Measurements from ENCODE around the gene CACFD1. TPM values are rescaled to one million over a fixed set of nuclear protein-coding genes. Genes with fewer than 3 reads are reported as not detected.
A peak's percentile ranks its signal among the peaks of the same experiment; 100 is the strongest.

CACFD1 gene
- 2.5 TPM in 2 replicates for total RNA-seq (2014; rRNA removed; shearing (Covaris generic))

GRCh38 chr9:133459476-133460404, at the start of gene CACFD1:
Gene CACFD1 (plus strand): TSS chr9:133459978. CDS start chr9:133460067, 89 bp downstream.
- DNase-seq (ENCODE audit: low spot score), result peak; percentile 88

GRCh38 chr9:133415170-133415569, 44.6 kb upstream of the CACFD1 start:
- DNase-seq (ENCODE audit: low spot score), result no peak

GRCh38 chr9:133417541-133418461, 42.0 kb upstream of the CACFD1 start, which contains the start of gene REXO4:
Gene REXO4 (minus strand): TSS chr9:133418010. CDS start chr9:133417844, 166 bp downstream.
- peak; percentile 73 for DNase-seq (ENCODE audit: low spot score)

- DNase-seq (ENCODE audit: low spot score), result no peak
Measured at GRCh38 chr9:133419005-133419404, 40.8 kb upstream of the CACFD1 start.

- DNase-seq (ENCODE audit: low spot score), result no peak
Measured at GRCh38 chr9:133420392-133420827, 39.4 kb upstream of the CACFD1 start.

- no peak for DNase-seq (ENCODE audit: low spot score)
Measured at GRCh38 chr9:133421615-133422542, 37.9 kb upstream of the CACFD1 start, which contains the start of gene ADAMTS13. Gene ADAMTS13 (plus strand): TSS chr9:133422367. CDS start chr9:133422444, 77 bp downstream.

- DNase-seq (ENCODE audit: low spot score), result peak; percentile 72
Measured at GRCh38 chr9:133423216-133423615, 36.6 kb upstream of the CACFD1 start.

GRCh38 chr9:133424187-133424586, 35.6 kb upstream of the CACFD1 start:
- DNase-seq (ENCODE audit: low spot score), result no peak

GRCh38 chr9:133425049-133425632, 34.6 kb upstream of the CACFD1 start:
- DNase-seq (ENCODE audit: low spot score), result no peak

- no peak for DNase-seq (ENCODE audit: low spot score)
Measured at GRCh38 chr9:133426011-133426410, 33.8 kb upstream of the CACFD1 start.

GRCh38 chr9:133427658-133428348, 32.0 kb upstream of the CACFD1 start:
- no peak for DNase-seq (ENCODE audit: low spot score)

GRCh38 chr9:133428617-133429101, 31.1 kb upstream of the CACFD1 start:
- no peak for DNase-seq (ENCODE audit: low spot score)

GRCh38 chr9:133429214-133429613, 30.6 kb upstream of the CACFD1 start:
- DNase-seq (ENCODE audit: low spot score), result no peak

- no peak for DNase-seq (ENCODE audit: low spot score)
Measured at GRCh38 chr9:133429641-133430161, 30.1 kb upstream of the CACFD1 start.

- no peak for DNase-seq (ENCODE audit: low spot score)
Measured at GRCh38 chr9:133430244-133430643, 29.5 kb upstream of the CACFD1 start.

GRCh38 chr9:133433351-133433843, 26.4 kb upstream of the CACFD1 start:
- DNase-seq (ENCODE audit: low spot score), result no peak

- no peak for DNase-seq (ENCODE audit: low spot score)
Measured at GRCh38 chr9:133436681-133437080, 23.1 kb upstream of the CACFD1 start.

GRCh38 chr9:133437753-133438531, 21.8 kb upstream of the CACFD1 start:
- no peak for DNase-seq (ENCODE audit: low spot score)
